ENCODE results near the gene MYF6. TPM values are rescaled to one million over a fixed set of nuclear protein-coding genes. Genes with fewer than 3 reads are reported as not detected.

MYF6 gene
- total RNA-seq, 1 experiment from 2014 or later, result not detected

GRCh38 chr12:80708259-80708974 lies 983 bp downstream of the MYF6 start (continued):
- TF ChIP-seq ZBTB33 (IDR thresholded peaks at IDR 0.05; ENCODE audit: extremely low read depth, insufficient replicate concordance, low read length) (no peak), EZH2phosphoT487 (IDR thresholded peaks at IDR 0.05; ENCODE audit: borderline replicate concordance) (no peak), CTCF (IDR thresholded peaks at IDR 0.05 in 2 of 3, conservative IDR thresholded peaks at IDR 0.05 in 1 of 3; ENCODE audit: borderline replicate concordance in 1 of 3, insufficient read depth in 1 of 3, low read depth in 2 of 3, low read length in 2 of 3) (no peak), ELF1 (IDR thresholded peaks at IDR 0.05; ENCODE audit: borderline replicate concordance, low read depth) (no peak), EGR1 (IDR thresholded peaks at IDR 0.05; ENCODE audit: low read depth) (no peak), CEBPB (IDR thresholded peaks at IDR 0.05; ENCODE audit: low read depth) (no peak), ZNF274 (IDR thresholded peaks at IDR 0.05; ENCODE audit: low read depth, low read length) (no peak)

GRCh38 chr12:80708975-80709328 lies 1.5 kb downstream of the MYF6 start:
- Histone ChIP-seq H4K20me1 (ENCODE audit: insufficient read depth) (no peaks in the 10 kb centered on the region), H3K27me3 (ENCODE audit: insufficient read depth, low read length) (0 out of 2 replicates have a peak, but pooled peaks cover 5% of the 10 kb centered on the region), H3K27ac (ENCODE audit: low read depth, low read length) (no peak overlapping the region), H3K79me2 (ENCODE audit: insufficient read depth, low read length) (no peaks in the 10 kb centered on the region), H3K36me3 (ENCODE audit: control insufficient read depth in 1 of 2, insufficient read depth in 2 of 2, low read length in 2 of 2) (no peaks in the 10 kb centered on the region), H3K9me2 (ENCODE audit: insufficient read depth) (no peaks in the 10 kb centered on the region), H3K9ac (ENCODE audit: low read length) (no peak overlapping the region), H3K4me1 (ENCODE audit: control insufficient read depth in 1 of 2, insufficient read depth in 2 of 2, low read length in 2 of 2) (no peaks in the 10 kb centered on the region), H3K4me3 (replicated peaks in 1 of 2; ENCODE audit: low read depth in 1 of 2, low read length in 2 of 2) (no peak overlapping the region), H2AFZ (ENCODE audit: low read depth, low read length, poor library complexity, severe bottlenecking) (no peak overlapping the region), H3K9me3 (ENCODE audit: control insufficient read depth in 1 of 2, insufficient read depth in 1 of 2, low read depth in 1 of 2, low read length in 2 of 2) (no peaks in the 10 kb centered on the region), H3K4me2 (ENCODE audit: low read length) (no peak overlapping the region)
- RAD21 ChIA-PET (ENCODE audit: low non-redundant PET in 1 of 2, low total read pairs in 2 of 2, uncharacterized antibody in 2 of 2, unreplicated experiment in 2 of 2), result no interaction called here
- DNase-seq (ENCODE audit: low read depth, low spot score) (no peak), ATAC-seq (no peak)
- intact Hi-C loops (cut with micrococcal nuclease), result no loop called here
- no TSS peak for BruUV-seq (replicated peaks)
- CTCF ChIA-PET, result no interaction called here
- POLR2A ChIA-PET, result no interaction called here
- TF ChIP-seq YY1 (IDR thresholded peaks at IDR 0.05; ENCODE audit: extremely low read depth, insufficient replicate concordance, low read depth, low read length) (no peak), ELF1 (IDR thresholded peaks at IDR 0.05; ENCODE audit: borderline replicate concordance, low read depth) (no peak), CTCF (IDR thresholded peaks at IDR 0.05 in 2 of 3, conservative IDR thresholded peaks at IDR 0.05 in 1 of 3; ENCODE audit: borderline replicate concordance in 1 of 3, insufficient read depth in 1 of 3, low read depth in 2 of 3, low read length in 2 of 3) (no peak)
